Calu3 (cell line): ENCODE data around the gene CBFA2T2. TPM values are rescaled to one million over a fixed set of nuclear protein-coding genes. Genes with fewer than 3 reads are reported as not detected.

Source experiments
- BruUV-seq: library from RNA; stranded (reverse); fragments of 400-500 nt; replicated peaks from 2 replicates; lab custom pipeline; 2021; lab: Mats Ljungman, UMichigan
- CTCF ChIA-PET: fragments of 300-600 bp; sonication (Branson Sonifier 250); formaldehyde crosslinking; loops from one replicate; lab custom pipeline; 2022; ENCODE audit warnings: antibody characterized with exemption; lab: Charles Lee
- DNase-seq: peaks from one replicate; pipeline ENCODE4 v3.0.0; 2022
- H3K27ac Mint-ChIP-seq: one replicate; pipeline ENCODE4 v1.8.0; 2022; ENCODE audit warnings: mixed read lengths; ENCODE audit not compliant: unreplicated experiment
- H3K27me3 Mint-ChIP-seq: one replicate; pipeline ENCODE4 v1.8.0; 2022; ENCODE audit warnings: mixed read lengths; ENCODE audit not compliant: unreplicated experiment
- H3K36me3 Mint-ChIP-seq: one replicate; pipeline ENCODE4 v1.8.0; 2022; ENCODE audit warnings: mild to moderate bottlenecking, moderate library complexity, mixed read lengths; ENCODE audit not compliant: insufficient read depth, unreplicated experiment
- H3K4me1 Mint-ChIP-seq: one replicate; pipeline ENCODE4 v1.8.0; 2022; ENCODE audit warnings: mild to moderate bottlenecking, low read depth, mixed read lengths; ENCODE audit not compliant: unreplicated experiment
- H3K4me3 Mint-ChIP-seq: one replicate; pipeline ENCODE4 v1.8.0; 2022; ENCODE audit warnings: mild to moderate bottlenecking, low read depth, moderate library complexity, mixed read lengths; ENCODE audit not compliant: unreplicated experiment
- H3K9me3 Mint-ChIP-seq: one replicate; pipeline ENCODE4 v1.8.0; 2022; ENCODE audit warnings: low read depth, mixed read lengths; ENCODE audit not compliant: unreplicated experiment
- intact Hi-C: fragments of 100-400 bp; cut with micrococcal nuclease; formaldehyde crosslinking; loops from one replicate; pipeline ENCODE4 v1.10.0; 2022; ENCODE audit not compliant: unreplicated experiment
- total RNA-seq: library from RNA; stranded (reverse); gene quantifications from 2 replicates; pipeline ENCODE4 v1.2.3, GENCODE V29; 2022
- TF ChIP-seq, protein P1 (sequence below): fragments of 200-600 bp; IDR thresholded peaks from one replicate; pipeline ENCODE4 v1.8.0; 2022; ENCODE audit warnings: antibody characterized with exemption; ENCODE audit not compliant: unreplicated experiment

Gene CBFA2T2
- total RNA-seq, 1 experiment from 2014 or later = 20.5 TPM

DNA sequence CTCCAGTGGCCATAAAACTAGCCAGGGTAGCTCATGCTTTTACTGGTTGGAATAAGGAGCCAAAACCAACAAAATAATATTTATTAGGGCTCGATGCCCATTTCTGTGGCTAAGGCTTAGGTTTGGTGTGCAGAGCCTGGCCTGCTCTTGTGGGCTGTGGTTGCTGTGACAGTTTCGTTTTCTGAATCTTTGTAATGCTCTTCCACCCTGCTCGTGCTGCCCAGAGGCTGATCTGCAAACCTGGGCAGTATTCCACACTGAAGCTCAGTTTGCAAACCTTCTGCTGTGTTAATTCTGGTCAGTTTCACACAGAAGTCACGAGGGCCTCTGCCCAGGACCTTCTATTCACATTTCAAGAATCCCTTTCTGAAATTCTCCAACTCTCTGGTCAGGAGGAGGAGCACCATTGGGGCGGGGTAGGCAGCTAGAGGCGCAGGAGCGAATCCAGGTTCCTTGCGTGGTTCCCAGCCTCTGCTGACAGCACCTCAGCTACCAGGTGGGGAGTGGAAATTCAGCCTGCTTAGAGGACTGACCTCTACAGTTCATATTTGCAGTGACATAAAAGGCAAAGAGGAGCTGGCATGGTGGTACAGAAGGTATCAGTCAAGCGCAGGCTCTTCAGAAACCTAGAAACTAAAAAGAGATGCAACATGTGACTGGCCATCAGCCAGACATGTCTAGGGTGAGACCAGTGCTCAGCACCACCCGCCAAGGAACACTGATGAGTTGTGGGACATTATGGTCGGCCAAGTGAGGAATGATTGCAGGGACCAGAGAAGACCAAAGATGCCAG is 157.9 kb downstream of the CBFA2T2 start:
- H3K4me1 Mint-ChIP-seq = peaks cover 26% of the 10 kb centered on the region
- DNase-seq = no peak
- no peaks in the 10 kb centered on the region for H3K9me3 Mint-ChIP-seq
- CTCF ChIA-PET = no interaction called here
- TF ChIP-seq, protein P1, sequence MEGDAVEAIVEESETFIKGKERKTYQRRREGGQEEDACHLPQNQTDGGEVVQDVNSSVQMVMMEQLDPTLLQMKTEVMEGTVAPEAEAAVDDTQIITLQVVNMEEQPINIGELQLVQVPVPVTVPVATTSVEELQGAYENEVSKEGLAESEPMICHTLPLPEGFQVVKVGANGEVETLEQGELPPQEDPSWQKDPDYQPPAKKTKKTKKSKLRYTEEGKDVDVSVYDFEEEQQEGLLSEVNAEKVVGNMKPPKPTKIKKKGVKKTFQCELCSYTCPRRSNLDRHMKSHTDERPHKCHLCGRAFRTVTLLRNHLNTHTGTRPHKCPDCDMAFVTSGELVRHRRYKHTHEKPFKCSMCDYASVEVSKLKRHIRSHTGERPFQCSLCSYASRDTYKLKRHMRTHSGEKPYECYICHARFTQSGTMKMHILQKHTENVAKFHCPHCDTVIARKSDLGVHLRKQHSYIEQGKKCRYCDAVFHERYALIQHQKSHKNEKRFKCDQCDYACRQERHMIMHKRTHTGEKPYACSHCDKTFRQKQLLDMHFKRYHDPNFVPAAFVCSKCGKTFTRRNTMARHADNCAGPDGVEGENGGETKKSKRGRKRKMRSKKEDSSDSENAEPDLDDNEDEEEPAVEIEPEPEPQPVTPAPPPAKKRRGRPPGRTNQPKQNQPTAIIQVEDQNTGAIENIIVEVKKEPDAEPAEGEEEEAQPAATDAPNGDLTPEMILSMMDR = no peak
- H3K36me3 Mint-ChIP-seq = peaks cover 46% of the 10 kb centered on the region
- BruUV-seq = no TSS peak
- no peaks in the 10 kb centered on the region for H3K27me3 Mint-ChIP-seq
- no peak overlapping the region for H3K4me3 Mint-ChIP-seq
- intact Hi-C loops = no loop called here
- no peak overlapping the region for H3K27ac Mint-ChIP-seq

GRCh38 chr20:33648396-33649004 is 158.6 kb downstream of the CBFA2T2 start:
- CTCF ChIA-PET = no interaction called here
- DNase-seq = no peak
- no peaks in the 10 kb centered on the region for H3K27me3 Mint-ChIP-seq
- intact Hi-C loops = no loop called here
- no peaks in the 10 kb centered on the region for H3K9me3 Mint-ChIP-seq
- no peak overlapping the region for H3K4me3 Mint-ChIP-seq
- H3K36me3 Mint-ChIP-seq = peaks cover 53% of the 10 kb centered on the region
- TF ChIP-seq, protein P1 = no peak
- peaks cover 33% of the 10 kb centered on the region for H3K4me1 Mint-ChIP-seq
- no peak overlapping the region for H3K27ac Mint-ChIP-seq
- no TSS peak for BruUV-seq

DNA sequence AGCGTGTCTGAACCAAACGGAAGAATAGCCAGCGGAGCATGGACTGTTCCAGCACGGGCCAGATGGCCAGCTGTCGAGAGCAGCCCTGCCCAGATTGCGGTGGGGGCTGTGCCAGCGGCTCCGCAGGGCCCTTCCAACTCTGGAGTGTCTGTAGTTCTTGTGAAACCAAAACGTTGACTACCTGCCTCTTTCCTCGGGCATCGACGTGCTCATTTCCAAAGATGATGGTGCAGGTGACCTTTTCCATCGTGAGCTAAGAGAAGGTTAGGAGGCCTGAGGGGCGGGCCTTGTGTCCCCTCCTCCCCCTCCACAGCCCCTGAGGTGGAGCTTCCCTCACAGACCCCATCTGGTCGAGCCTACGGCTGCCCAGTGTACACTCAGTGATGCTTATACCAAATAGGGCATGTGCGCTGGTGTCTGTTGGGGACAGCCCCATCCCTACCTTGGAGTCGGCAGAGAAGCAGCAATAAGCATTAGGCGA is 159.3 kb downstream of the CBFA2T2 start:
- TF ChIP-seq, protein P1 = no peak
- no peaks in the 10 kb centered on the region for H3K9me3 Mint-ChIP-seq
- intact Hi-C loops = no loop called here
- H3K27me3 Mint-ChIP-seq = no peaks in the 10 kb centered on the region
- no peak overlapping the region for H3K27ac Mint-ChIP-seq
- BruUV-seq = no TSS peak
- H3K4me1 Mint-ChIP-seq = peaks cover 41% of the 10 kb centered on the region
- no peak for DNase-seq
- no peak overlapping the region for H3K4me3 Mint-ChIP-seq
- H3K36me3 Mint-ChIP-seq = peaks cover 60% of the 10 kb centered on the region
- CTCF ChIA-PET = interaction anchor here (0.5 kb wide), 1 partner anchor 132 kb away, joined by 3 read pairs; no protein-coding TSS in a partner anchor

DNA sequence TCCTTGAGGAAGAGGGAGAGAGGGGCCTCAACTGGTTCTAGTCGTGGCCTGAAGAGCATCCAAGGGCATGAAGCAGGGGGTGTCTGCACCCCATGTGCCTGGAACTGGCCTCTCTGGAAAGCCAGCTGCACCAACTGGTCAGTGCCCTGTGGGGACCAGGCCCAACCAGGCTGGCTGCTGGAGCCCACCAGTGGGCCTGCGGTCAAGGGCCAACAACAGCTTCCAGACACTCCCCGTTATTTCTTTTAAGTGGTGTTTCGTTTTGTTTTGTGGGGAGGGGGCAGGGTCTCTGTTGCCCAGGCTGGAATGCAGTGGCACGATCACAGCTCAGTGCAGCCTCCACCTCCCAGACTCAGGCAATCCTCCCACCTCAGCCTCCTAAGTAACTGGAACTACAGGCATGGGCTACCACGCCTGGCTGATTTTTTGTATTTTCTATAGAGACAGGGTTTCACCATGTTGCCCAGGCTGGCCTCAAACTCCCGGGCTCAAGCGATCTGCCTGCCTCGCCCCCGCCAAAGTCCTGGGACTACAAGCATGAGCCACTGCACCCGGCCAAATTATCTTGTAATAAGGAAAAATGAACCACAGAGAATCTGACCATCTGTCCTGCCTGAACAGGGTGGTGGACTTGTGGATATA is 160.3 kb downstream of the CBFA2T2 start:
- TF ChIP-seq, protein P1 = no peak
- H3K4me1 Mint-ChIP-seq = peaks cover 51% of the 10 kb centered on the region
- no peak for DNase-seq
- intact Hi-C loops = loop anchor here (5.0 kb wide), 2 partner anchors 133 to 193 kb away; no protein-coding TSS in a partner anchor
- H3K27ac Mint-ChIP-seq = no peak overlapping the region
- no peaks in the 10 kb centered on the region for H3K27me3 Mint-ChIP-seq
- BruUV-seq = no TSS peak
- H3K9me3 Mint-ChIP-seq = no peaks in the 10 kb centered on the region
- H3K36me3 Mint-ChIP-seq = peaks cover 62% of the 10 kb centered on the region
- H3K4me3 Mint-ChIP-seq = no peak overlapping the region
- CTCF ChIA-PET = interaction anchor here (0.6 to 2.2 kb wide), 5 partner anchors 12 to 163 kb away, joined by 3 to 9 read pairs (median 4); partner anchors contain the start of genes ACTL10 and C20orf144
